Effector CD4-positive, alpha-beta T cell (primary cell): Measurements from ENCODE around the gene HORMAD2.

Experiments
- DNase-seq: peaks from one replicate; pipeline ENCODE4 v3.0.0-alpha.2; 2020

Gene HORMAD2

GRCh38 chr22:30113494-30113893 lies 33.2 kb downstream of the HORMAD2 start:
- no peak for DNase-seq

GRCh38 chr22:30114361-30114760 lies 34.1 kb downstream of the HORMAD2 start:
- no peak for DNase-seq

- DNase-seq: no peak
These were observed 35.4 kb downstream of the HORMAD2 start for GRCh38 chr22:30115705-30116104.

- no peak for DNase-seq
These were observed 36.3 kb downstream of the HORMAD2 start for GRCh38 chr22:30116362-30117117.

GRCh38 chr22:30117256-30117655 lies 37.0 kb downstream of the HORMAD2 start:
- no peak for DNase-seq

GRCh38 chr22:30118291-30118690 lies 38.0 kb downstream of the HORMAD2 start:
- no peak for DNase-seq

- no peak for DNase-seq
These were observed 41.7 kb downstream of the HORMAD2 start for GRCh38 chr22:30121960-30122359.

- DNase-seq: no peak
These were observed 43.2 kb downstream of the HORMAD2 start for GRCh38 chr22:30123463-30123862.

GRCh38 chr22:30127749-30128166 lies 47.5 kb downstream of the HORMAD2 start:
- no peak for DNase-seq

- no peak for DNase-seq
These were observed 48.2 kb downstream of the HORMAD2 start for GRCh38 chr22:30128511-30128910.

- no peak for DNase-seq
These were observed 49.4 kb downstream of the HORMAD2 start for GRCh38 chr22:30129636-30130035.

GRCh38 chr22:30132290-30132996 lies 52.2 kb downstream of the HORMAD2 start:
- no peak for DNase-seq

- no peak for DNase-seq
These were observed 60.1 kb downstream of the HORMAD2 start for GRCh38 chr22:30140414-30140813.

GRCh38 chr22:30143265-30143664 lies 63.0 kb downstream of the HORMAD2 start:
- no peak for DNase-seq

GRCh38 chr22:30144391-30144790 lies 64.1 kb downstream of the HORMAD2 start:
- DNase-seq: no peak

- DNase-seq: no peak
These were observed 69.9 kb downstream of the HORMAD2 start for GRCh38 chr22:30150212-30150611.

- no peak for DNase-seq
These were observed 78.0 kb downstream of the HORMAD2 start for GRCh38 chr22:30158277-30158676.

- no peak for DNase-seq
These were observed 78.7 kb downstream of the HORMAD2 start for GRCh38 chr22:30158744-30159500.

- DNase-seq: no peak
These were observed 79.5 kb downstream of the HORMAD2 start for GRCh38 chr22:30159561-30160353.

GRCh38 chr22:30161051-30161469 lies 80.8 kb downstream of the HORMAD2 start:
- DNase-seq: no peak

- no peak for DNase-seq
These were observed 87.0 kb downstream of the HORMAD2 start for GRCh38 chr22:30167296-30167695.

- no peak for DNase-seq
These were observed 87.5 kb downstream of the HORMAD2 start for GRCh38 chr22:30167734-30168133.

GRCh38 chr22:30169002-30169401 lies 88.7 kb downstream of the HORMAD2 start:
- DNase-seq: no peak
